PC-9 (cell line): Measurements from ENCODE around the gene MRPS9. TPM values are rescaled to one million over a fixed set of nuclear protein-coding genes. Genes with fewer than 3 reads are reported as not detected.
A peak's percentile ranks its signal among the peaks of the same experiment; 100 is the strongest.

Experiments
- Bru-seq: library from RNA; stranded (reverse); fragments of 400-500 nt; gene quantifications from one replicate; lab custom pipeline; 2021; lab: Mats Ljungman, UMichigan
- BruChase-seq, 2 experiments: library from RNA; stranded (reverse); fragments of 400-500 nt; gene quantifications; one replicate each; lab custom pipeline; 2021; lab: Mats Ljungman, UMichigan
- BruUV-seq: library from RNA; stranded (reverse); fragments of 400-500 nt; replicated peaks from 2 replicates; lab custom pipeline; 2021; lab: Mats Ljungman, UMichigan
- CTCF ChIA-PET: fragments of 300-600 bp; sonication (Branson Sonifier 250); formaldehyde crosslinking; loops from one replicate; lab custom pipeline; 2022; ENCODE audit warnings: antibody characterized with exemption; lab: Charles Lee
- POLR2A ChIA-PET: fragments of 300-600 bp; sonication (Branson Sonifier 250); formaldehyde crosslinking; loops from one replicate; lab custom pipeline; 2022; ENCODE audit warnings: antibody characterized with exemption; ENCODE audit not compliant: unreplicated experiment; lab: Charles Lee
- DNase-seq, 2 experiments: peaks; one replicate each; pipeline versions ENCODE4 v3.0.0 to v3.0.0-alpha.2; 2015 to 2022; ENCODE audit warnings: mixed read lengths in 1 of 2
- H2AFZ ChIP-seq: fragments of 200-600 bp; sonication (generic); 2 replicates; pipeline ENCODE4 v1.8.1; 2017; ENCODE audit warnings: antibody characterized with exemption
- H3F3A ChIP-seq: fragments of 200-600 bp; sonication (generic); 2 replicates; pipeline ENCODE4 v1.8.1; 2017; ENCODE audit warnings: antibody characterized with exemption, mild to moderate bottlenecking, low read depth; ENCODE audit not compliant: insufficient read depth
- H3K27ac ChIP-seq: fragments of 200-600 bp; sonication (generic); 2 replicates; pipeline ENCODE4 v1.6.1; 2016; ENCODE audit warnings: mixed run types
- H3K27me3 ChIP-seq: fragments of 200-600 bp; sonication (generic); 2 replicates; pipeline ENCODE4 v1.6.1; 2016; ENCODE audit warnings: low read depth, mixed run types; ENCODE audit not compliant: insufficient read depth
- H3K36me3 ChIP-seq: fragments of 200-600 bp; sonication (generic); 2 replicates; pipeline ENCODE4 v1.6.1; 2016; ENCODE audit warnings: low read depth, mixed run types
- H3K4me1 ChIP-seq: fragments of 200-600 bp; sonication (generic); replicated peaks from 2 replicates; pipeline ENCODE4 v1.6.1; 2016; ENCODE audit warnings: mixed run types; ENCODE audit not compliant: insufficient read depth
- H3K4me2 ChIP-seq: fragments of 200-600 bp; sonication (generic); 2 replicates; pipeline ENCODE4 v1.6.1; 2017; ENCODE audit warnings: mixed run types
- H3K4me3 ChIP-seq: fragments of 200-600 bp; sonication (generic); 2 replicates; pipeline ENCODE4 v1.6.1; 2016; ENCODE audit warnings: mixed run types
- H3K79me2 ChIP-seq: fragments of 200-600 bp; sonication (generic); 2 replicates; pipeline ENCODE4 v1.6.1; 2017; ENCODE audit warnings: low read depth, mixed run types
- H3K9me2 ChIP-seq: fragments of 200-600 bp; sonication (generic); 2 replicates; pipeline ENCODE4 v1.8.1; 2017; ENCODE audit warnings: mild to moderate bottlenecking; ENCODE audit not compliant: insufficient read depth
- H3K9me3 ChIP-seq: fragments of 200-600 bp; sonication (generic); 2 replicates; pipeline ENCODE4 v1.8.1; 2016; ENCODE audit warnings: low read depth; ENCODE audit not compliant: insufficient read depth
- H4K20me1 ChIP-seq: fragments of 200-600 bp; sonication (generic); 2 replicates; pipeline ENCODE4 v1.8.1; 2017; ENCODE audit not compliant: insufficient read depth
- EZH2 ChIP-seq: fragments of 200-600 bp; sonication (generic); IDR thresholded peaks from 2 replicates; pipeline ENCODE4 v1.8.0; 2017; ENCODE audit warnings: antibody characterized with exemption, low read depth
- intact Hi-C: fragments of 100-400 bp; cut with micrococcal nuclease; formaldehyde crosslinking; loops from one replicate; pipeline ENCODE4 v1.10.0; 2022; ENCODE audit not compliant: unreplicated experiment
- long read RNA-seq: library from polyadenylated mRNA; stranded (forward); transcript quantifications from one replicate; pipeline ENCODE4 v2.0.0, GENCODE V29; 2022
- total RNA-seq: library from RNA; stranded (reverse); gene quantifications from 2 replicates; pipeline ENCODE4 v1.2.3, GENCODE V29; 2021
- TF ChIP-seq, protein P1 (sequence below): fragments of 200-600 bp; sonication (generic); conservative IDR thresholded peaks from 2 replicates; pipeline ENCODE4 v1.6.1; 2017; ENCODE audit warnings: mixed run types, antibody characterized with exemption, mild to moderate bottlenecking, moderate library complexity

MRPS9 gene
- total RNA-seq = 24.5 and 27.0 TPM in 2 replicates
- percentile 72 among the genes with signal in this experiment for Bru-seq, nascent RNA
- percentile 56 among the genes with signal in this experiment for BruChase-seq, experiment 1, labeled RNA remaining after a 2-hour chase
- percentile 60 among the genes with signal in this experiment for BruChase-seq, experiment 2, labeled RNA remaining after a 6-hour chase
- long read RNA-seq, transcript MRPS9-201 (11 exons, 1,500 nt) = major isoform, 60 of 68 reads
- long read RNA-seq, partial matches to known transcripts = 2 of 68 reads
- long read RNA-seq, other reads (novel, unspliced or antisense) = 6 of 68 reads

DNA sequence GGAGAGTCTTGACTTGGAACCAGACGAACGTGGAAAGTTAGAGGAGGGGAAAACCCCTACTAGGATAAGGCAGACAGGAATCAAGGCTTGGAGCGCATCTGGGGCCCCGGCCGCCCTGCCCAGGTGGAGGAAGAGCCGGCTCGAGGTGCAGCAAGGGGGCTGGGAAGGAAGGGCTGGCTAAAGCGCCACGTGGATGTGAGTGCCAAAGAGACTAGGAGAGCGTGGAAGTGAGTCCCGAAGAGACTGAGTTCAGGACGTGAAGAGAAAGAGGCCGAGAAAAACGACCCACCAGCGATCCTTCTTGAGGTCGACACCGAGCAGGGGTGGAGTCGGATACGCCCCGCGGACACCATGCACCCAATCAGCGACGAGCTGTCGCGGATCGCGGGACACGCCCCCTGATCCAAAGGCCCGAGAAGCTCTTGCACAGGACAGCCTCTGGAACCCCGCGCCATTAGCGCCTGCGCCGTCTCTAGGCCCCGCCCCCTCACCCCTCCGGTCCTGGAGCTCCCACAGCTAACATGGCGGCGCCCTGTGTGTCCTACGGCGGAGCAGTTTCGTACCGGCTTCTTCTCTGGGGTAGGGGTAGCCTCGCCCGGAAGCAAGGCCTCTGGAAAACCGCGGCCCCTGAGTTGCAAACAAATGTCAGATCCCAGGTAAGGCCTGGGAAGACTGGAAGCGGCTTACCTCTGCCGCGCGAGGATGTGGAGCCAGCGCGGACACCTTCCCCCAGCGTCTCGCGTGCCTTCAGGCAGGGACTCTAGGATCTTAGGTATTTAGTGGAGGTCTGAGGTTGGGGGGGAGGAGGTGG, at the start of gene MRPS9:
Gene MRPS9, plus strand, starts transcription at position 498 of the 811 bp plus-strand sequence. Its CDS starts 24 bp downstream, at position 522.
- no TSS peak for BruUV-seq
- H4K20me1 ChIP-seq = no peaks in the 10 kb centered on the region
- intact Hi-C loops = no loop called here
- ChIA-PET POLR2A (interaction anchor here (0.6 to 0.7 kb wide), 5 partner anchors 37 to 1704 kb away, joined by 3 to 4 read pairs (median 3); partner anchors contain the start of gene FHL2), CTCF (interaction anchor here (0.5 kb wide), 1 partner anchor 200 kb away, joined by 8 read pairs; no protein-coding TSS in a partner anchor)
- H3K9me2 ChIP-seq = no peaks in the 10 kb centered on the region
- peak within 1 kb of the TSS; percentile 92 for H2AFZ ChIP-seq
- no peaks in the 10 kb centered on the region for H3K36me3 ChIP-seq
- peak within 1 kb of the TSS; percentile 41 for H3K27ac ChIP-seq
- TF ChIP-seq, protein P1, sequence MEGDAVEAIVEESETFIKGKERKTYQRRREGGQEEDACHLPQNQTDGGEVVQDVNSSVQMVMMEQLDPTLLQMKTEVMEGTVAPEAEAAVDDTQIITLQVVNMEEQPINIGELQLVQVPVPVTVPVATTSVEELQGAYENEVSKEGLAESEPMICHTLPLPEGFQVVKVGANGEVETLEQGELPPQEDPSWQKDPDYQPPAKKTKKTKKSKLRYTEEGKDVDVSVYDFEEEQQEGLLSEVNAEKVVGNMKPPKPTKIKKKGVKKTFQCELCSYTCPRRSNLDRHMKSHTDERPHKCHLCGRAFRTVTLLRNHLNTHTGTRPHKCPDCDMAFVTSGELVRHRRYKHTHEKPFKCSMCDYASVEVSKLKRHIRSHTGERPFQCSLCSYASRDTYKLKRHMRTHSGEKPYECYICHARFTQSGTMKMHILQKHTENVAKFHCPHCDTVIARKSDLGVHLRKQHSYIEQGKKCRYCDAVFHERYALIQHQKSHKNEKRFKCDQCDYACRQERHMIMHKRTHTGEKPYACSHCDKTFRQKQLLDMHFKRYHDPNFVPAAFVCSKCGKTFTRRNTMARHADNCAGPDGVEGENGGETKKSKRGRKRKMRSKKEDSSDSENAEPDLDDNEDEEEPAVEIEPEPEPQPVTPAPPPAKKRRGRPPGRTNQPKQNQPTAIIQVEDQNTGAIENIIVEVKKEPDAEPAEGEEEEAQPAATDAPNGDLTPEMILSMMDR = no peak
- TF ChIP-seq EZH2 = no peak
- no peaks in the 10 kb centered on the region; the same call in 1 of the 2 replicates for H3K4me1 ChIP-seq
- H3K79me2 ChIP-seq = peaks cover 20% of the 10 kb centered on the region; the same call in 1 of the 2 replicates
- peak; percentile 93 to 96 for DNase-seq
- no peaks in the 10 kb centered on the region for H3K9me3 ChIP-seq
- H3K4me2 ChIP-seq = peak within 1 kb of the TSS; percentile 87
- peak within 1 kb of the TSS; percentile 74 for H3K4me3 ChIP-seq
- H3K27me3 ChIP-seq = no peaks in the 10 kb centered on the region
- H3F3A ChIP-seq = no peaks in the 10 kb centered on the region

DNA sequence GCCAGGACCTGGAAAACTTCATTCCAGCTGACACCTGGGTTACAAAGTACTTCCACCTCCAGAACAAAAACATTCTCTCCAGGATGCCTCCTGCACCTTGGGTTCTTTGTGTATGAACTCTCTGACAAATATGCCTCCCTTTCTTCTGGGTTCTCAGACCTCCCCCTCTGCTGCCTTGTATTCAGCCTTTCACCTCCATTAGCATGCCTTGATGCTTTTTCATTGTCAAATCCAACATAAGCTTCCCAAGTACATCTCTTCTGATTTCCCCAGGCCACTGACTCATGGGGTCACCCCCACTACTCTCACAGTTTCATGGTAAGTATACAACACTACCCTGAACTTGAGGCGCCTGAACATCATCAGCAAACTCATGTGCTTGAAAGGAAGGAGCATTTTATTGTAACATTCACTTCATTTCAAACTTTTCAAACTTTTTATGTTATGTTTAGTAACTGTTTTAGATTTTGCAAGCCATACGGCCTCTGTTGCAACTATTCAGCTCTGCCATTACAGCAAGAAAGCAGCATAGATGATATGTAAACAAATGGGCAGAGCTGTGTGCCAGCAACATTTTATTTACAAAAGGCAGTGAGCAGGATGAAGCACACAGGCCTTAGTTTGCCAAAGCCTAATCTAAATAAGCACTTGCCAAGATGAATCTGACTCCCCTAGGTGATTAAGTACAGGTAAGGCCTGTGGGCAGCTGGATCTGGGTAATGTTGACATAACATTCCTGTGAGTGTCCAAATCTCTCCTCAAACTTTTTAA, 32.5 kb upstream of the MRPS9 start:
- no peak for TF ChIP-seq EZH2
- TF ChIP-seq, protein P1 = no peak
- Histone ChIP-seq H3K9me3 (no peaks in the 10 kb centered on the region; the same call in 1 of the 2 replicates), H3K4me3 (no peak overlapping the region), H3K36me3 (no peaks in the 10 kb centered on the region), H3K4me1 (no peaks in the 10 kb centered on the region), H3K9me2 (no peaks in the 10 kb centered on the region), H3K79me2 (no peaks in the 10 kb centered on the region), H2AFZ (no peak overlapping the region), H3K4me2 (no peak overlapping the region), H4K20me1 (no peaks in the 10 kb centered on the region), H3K27me3 (peaks cover 4% of the 10 kb centered on the region; the same call in 1 of the 2 replicates), H3K27ac (no peak overlapping the region), H3F3A (no peaks in the 10 kb centered on the region)
- BruUV-seq = no TSS peak
- ChIA-PET CTCF (no interaction called here), POLR2A (no interaction called here)
- intact Hi-C loops = no loop called here
- DNase-seq = peak in 1 of 2 experiments; percentile 50

DNA sequence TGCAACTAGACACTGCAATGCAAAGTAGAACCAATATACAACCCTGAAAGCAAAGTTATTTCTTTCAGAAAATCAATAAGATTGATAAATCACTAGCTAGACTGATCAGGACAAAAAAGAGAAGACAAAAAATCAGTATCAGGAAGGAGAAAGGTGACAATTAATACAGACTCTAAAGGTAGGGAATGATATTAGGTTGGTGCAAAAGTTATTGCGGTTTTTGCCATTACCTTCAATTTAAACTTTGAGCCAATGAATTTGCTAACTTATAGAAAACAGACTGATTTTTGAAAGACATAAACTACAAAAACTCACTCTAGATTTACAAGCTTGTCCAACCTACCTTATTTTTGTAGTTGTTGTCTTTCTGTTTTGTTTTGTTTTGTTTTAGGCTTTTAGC, 30.5 kb upstream of the MRPS9 start:
- no peaks in the 10 kb centered on the region; the same call in 1 of the 2 replicates for H3K9me3 ChIP-seq
- intact Hi-C loops = no loop called here
- peaks cover 4% of the 10 kb centered on the region; the same call in 1 of the 2 replicates for H3K27me3 ChIP-seq
- no peaks in the 10 kb centered on the region for H3K9me2 ChIP-seq
- H3K79me2 ChIP-seq = no peaks in the 10 kb centered on the region
- no peak overlapping the region for H3K27ac ChIP-seq
- CTCF ChIA-PET = no interaction called here
- H3K36me3 ChIP-seq = no peaks in the 10 kb centered on the region
- no peak for DNase-seq
- TF ChIP-seq, protein P1 = no peak
- TF ChIP-seq EZH2 = no peak
- no peak overlapping the region for H2AFZ ChIP-seq
- no peaks in the 10 kb centered on the region for H4K20me1 ChIP-seq
- no TSS peak for BruUV-seq
- H3K4me3 ChIP-seq = no peak overlapping the region
- no peak overlapping the region for H3K4me2 ChIP-seq
- POLR2A ChIA-PET = no interaction called here
- no peaks in the 10 kb centered on the region for H3F3A ChIP-seq
- H3K4me1 ChIP-seq = no peaks in the 10 kb centered on the region
